Activated B cell treated with CpG ODN at 0.5 μM for 24 hours (primary cell): ENCODE measurements around the gene SLIT3. TPM values are rescaled to one million over a fixed set of nuclear protein-coding genes. Genes with fewer than 3 reads are reported as not detected.

Source experiments
- ATAC-seq: fragments of 200-7000 bp; cut with Tn5 transposase; one replicate; pipeline ENCODE4 v1.10.0; 2021; ENCODE audit warnings: low read depth, mild to moderate bottlenecking, moderate library complexity
- CTCF ChIA-PET: fragments of 350-600 bp; sonication (Branson Sonifier 250); formaldehyde crosslinking; loops from one replicate; lab custom pipeline; 2021; ENCODE audit warnings: antibody characterized with exemption; lab: Charles Lee
- POLR2A ChIA-PET: fragments of 350-600 bp; sonication (Branson Sonifier 250); formaldehyde crosslinking; loops from one replicate; lab custom pipeline; 2021; ENCODE audit warnings: antibody characterized with exemption; lab: Charles Lee
- DNase-seq: peaks from one replicate; pipeline ENCODE4 v3.0.0; 2022
- H3K27ac Mint-ChIP-seq: one replicate; pipeline ENCODE4 v1.8.0; 2020; ENCODE audit warnings: mixed read lengths
- H3K27me3 Mint-ChIP-seq: one replicate; pipeline ENCODE4 v1.8.0; 2021; ENCODE audit warnings: mixed read lengths
- H3K36me3 Mint-ChIP-seq: one replicate; pipeline ENCODE4 v1.8.0; 2021; ENCODE audit warnings: low read depth, mixed read lengths
- H3K4me1 Mint-ChIP-seq: one replicate; pipeline ENCODE4 v1.8.0; 2021; ENCODE audit warnings: mixed read lengths
- H3K4me3 Mint-ChIP-seq: one replicate; pipeline ENCODE4 v1.8.0; 2020; ENCODE audit warnings: mild to moderate bottlenecking, mixed read lengths
- H3K9me3 Mint-ChIP-seq: one replicate; pipeline ENCODE4 v1.8.0; 2020; ENCODE audit warnings: mixed read lengths
- intact Hi-C: fragments of 100-400 bp; cut with micrococcal nuclease; formaldehyde crosslinking; loops from one replicate; pipeline ENCODE4 v1.15.1; 2024
- total RNA-seq: library from RNA; stranded (reverse); gene quantifications from 2 replicates; pipeline ENCODE4 v1.2.3, GENCODE V29; 2022
- TF ChIP-seq, protein P1 (sequence below): fragments of 200-600 bp; IDR thresholded peaks from one replicate; pipeline ENCODE4 v1.8.0; 2022; ENCODE audit warnings: antibody characterized with exemption, mild to moderate bottlenecking

Gene SLIT3
- total RNA-seq, 1 donor from 2014 or later = not detected

DNA sequence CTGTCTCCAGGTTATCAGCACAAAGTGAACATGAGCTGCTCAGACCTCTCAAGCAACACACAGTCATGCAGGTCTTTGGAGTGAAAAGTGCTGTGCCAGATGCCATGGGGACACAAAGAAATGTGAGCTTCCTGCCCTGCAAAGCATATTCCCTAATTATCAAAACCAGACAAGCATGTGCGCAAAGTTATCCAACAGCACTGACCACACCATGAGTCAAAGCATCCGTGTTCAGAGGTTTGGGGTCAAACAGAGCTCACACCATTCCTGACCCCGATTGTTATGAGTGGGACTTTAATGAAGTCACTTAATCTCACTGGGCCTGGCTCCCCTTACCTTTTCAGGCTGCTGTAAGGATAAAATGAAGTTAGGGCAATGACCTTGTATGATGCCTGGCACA lies 138.5 kb downstream of the SLIT3 start:
- no peaks in the 10 kb centered on the region for H3K4me1 Mint-ChIP-seq
- ChIA-PET POLR2A (no interaction called here), CTCF (no interaction called here)
- H3K36me3 Mint-ChIP-seq = no peaks in the 10 kb centered on the region
- no peak overlapping the region for H3K27ac Mint-ChIP-seq
- no peak for DNase-seq
- no peak overlapping the region for H3K4me3 Mint-ChIP-seq
- peaks cover 2% of the 10 kb centered on the region for H3K27me3 Mint-ChIP-seq
- intact Hi-C loops = no loop called here
- ATAC-seq = no peak
- peaks cover 10% of the 10 kb centered on the region for H3K9me3 Mint-ChIP-seq
- TF ChIP-seq, protein P1, sequence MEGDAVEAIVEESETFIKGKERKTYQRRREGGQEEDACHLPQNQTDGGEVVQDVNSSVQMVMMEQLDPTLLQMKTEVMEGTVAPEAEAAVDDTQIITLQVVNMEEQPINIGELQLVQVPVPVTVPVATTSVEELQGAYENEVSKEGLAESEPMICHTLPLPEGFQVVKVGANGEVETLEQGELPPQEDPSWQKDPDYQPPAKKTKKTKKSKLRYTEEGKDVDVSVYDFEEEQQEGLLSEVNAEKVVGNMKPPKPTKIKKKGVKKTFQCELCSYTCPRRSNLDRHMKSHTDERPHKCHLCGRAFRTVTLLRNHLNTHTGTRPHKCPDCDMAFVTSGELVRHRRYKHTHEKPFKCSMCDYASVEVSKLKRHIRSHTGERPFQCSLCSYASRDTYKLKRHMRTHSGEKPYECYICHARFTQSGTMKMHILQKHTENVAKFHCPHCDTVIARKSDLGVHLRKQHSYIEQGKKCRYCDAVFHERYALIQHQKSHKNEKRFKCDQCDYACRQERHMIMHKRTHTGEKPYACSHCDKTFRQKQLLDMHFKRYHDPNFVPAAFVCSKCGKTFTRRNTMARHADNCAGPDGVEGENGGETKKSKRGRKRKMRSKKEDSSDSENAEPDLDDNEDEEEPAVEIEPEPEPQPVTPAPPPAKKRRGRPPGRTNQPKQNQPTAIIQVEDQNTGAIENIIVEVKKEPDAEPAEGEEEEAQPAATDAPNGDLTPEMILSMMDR = no peak

DNA sequence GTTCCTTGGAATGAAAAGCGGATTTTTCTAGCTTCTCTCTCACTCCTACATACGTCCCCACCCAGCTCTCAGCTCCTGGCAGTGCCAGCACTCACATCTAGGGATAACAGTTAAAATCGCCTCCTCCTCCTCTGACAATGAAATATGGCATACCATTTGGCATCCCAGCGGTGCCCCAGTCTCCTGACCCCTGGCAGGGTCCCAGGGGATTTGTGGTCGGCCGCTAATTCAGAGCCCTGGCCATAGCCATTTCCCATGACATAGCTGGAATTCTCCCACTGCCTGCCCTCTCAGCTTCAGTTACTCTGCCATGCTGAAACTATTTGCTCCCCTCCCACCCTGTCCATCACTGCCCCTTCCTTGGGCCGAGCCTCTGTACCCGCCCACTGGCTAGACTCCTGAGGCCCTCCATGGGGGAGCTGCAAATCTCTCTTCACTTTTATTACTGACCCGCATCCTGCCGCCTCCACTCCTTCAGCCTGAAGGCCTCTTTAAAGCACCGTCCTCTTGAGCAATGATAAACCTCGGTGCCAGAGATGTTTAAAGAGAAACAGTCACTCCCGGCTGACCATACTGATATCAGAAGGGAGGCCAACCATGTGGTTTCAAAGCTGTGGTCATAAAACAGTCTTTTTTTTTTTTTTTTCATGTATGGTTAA lies 139.8 kb downstream of the SLIT3 start:
- intact Hi-C loops = no loop called here
- Mint-ChIP-seq H3K4me3 (no peak overlapping the region), H3K27me3 (peaks cover 2% of the 10 kb centered on the region), H3K4me1 (no peaks in the 10 kb centered on the region), H3K36me3 (no peaks in the 10 kb centered on the region), H3K9me3 (peaks cover 13% of the 10 kb centered on the region), H3K27ac (no peak overlapping the region)
- CTCF ChIA-PET = no interaction called here
- POLR2A ChIA-PET = no interaction called here
- TF ChIP-seq, protein P1 = no peak
- no peak for ATAC-seq
- no peak for DNase-seq

DNA sequence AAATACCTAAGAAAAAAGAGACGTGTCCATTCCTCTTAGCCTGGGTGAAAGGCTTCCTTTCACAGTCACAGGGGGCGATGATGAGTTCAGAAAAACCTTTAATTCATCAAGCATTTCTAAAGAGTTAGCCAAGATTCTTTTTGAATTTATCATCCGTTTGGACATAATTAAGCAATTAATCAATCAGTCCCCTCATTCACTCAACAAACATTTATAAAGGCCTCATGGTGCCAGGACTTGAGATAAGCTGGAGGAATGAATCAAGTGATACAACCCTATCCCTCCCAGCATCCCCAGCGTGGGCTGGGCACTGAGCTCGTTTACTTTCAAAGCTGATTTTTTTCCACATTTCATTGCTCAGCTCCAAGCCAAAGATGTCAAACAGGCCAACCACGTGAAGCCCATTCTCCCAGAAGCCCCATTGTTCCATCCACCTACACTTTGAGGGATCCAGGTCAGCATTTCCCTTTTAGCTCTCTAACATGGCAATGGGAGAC lies 140.5 kb downstream of the SLIT3 start:
- H3K4me3 Mint-ChIP-seq = no peak overlapping the region
- no peaks in the 10 kb centered on the region for H3K4me1 Mint-ChIP-seq
- ATAC-seq = no peak
- TF ChIP-seq, protein P1 = no peak
- intact Hi-C loops = no loop called here
- POLR2A ChIA-PET = no interaction called here
- H3K27ac Mint-ChIP-seq = no peak overlapping the region
- peaks cover 2% of the 10 kb centered on the region for H3K27me3 Mint-ChIP-seq
- H3K9me3 Mint-ChIP-seq = peaks cover 13% of the 10 kb centered on the region
- H3K36me3 Mint-ChIP-seq = no peaks in the 10 kb centered on the region
- CTCF ChIA-PET = no interaction called here
- DNase-seq = no peak

DNA sequence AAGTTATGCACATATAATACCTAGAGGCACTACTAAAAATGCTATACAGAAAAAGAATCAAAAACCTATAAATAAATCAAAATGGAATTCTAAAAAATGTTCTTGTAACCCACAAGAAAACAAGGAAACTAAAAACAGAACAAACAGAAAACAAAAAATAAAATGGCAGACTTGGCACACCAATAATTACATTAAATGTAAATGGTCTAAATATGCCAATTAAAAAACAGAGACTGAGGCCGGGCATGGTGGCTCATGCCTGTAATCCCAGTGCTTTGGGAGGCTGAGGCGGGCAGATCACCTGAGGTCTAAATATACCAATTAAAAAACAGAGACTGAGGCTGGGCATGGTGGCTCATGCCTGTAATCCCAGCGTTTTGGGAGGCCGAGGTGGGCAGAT lies 142.2 kb downstream of the SLIT3 start:
- ATAC-seq (no peak), DNase-seq (no peak)
- Mint-ChIP-seq H3K4me3 (no peak overlapping the region), H3K27ac (no peak overlapping the region), H3K4me1 (no peaks in the 10 kb centered on the region), H3K27me3 (peaks cover 5% of the 10 kb centered on the region), H3K36me3 (no peaks in the 10 kb centered on the region), H3K9me3 (peaks cover 13% of the 10 kb centered on the region)
- intact Hi-C loops = no loop called here
- ChIA-PET POLR2A (no interaction called here), CTCF (no interaction called here)
- TF ChIP-seq, protein P1 = no peak

DNA sequence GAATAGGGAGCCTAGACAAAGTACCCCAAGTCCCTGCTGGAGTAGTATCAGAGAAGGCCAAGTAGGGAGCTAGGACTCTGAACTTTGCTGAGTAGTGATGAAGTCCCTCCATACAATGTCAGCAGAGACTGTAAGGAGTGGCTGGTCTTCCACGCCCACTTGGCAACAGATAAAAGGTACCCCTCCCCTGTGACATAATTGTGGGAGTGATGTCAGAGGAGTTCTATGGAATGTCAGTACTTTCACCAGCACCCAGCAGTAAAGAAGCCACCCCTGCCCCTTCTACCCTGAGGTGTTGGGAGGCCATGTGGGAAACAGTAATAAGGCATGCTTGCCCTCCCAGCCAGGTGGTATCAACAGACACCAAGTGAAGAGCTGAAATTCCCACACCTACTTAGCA lies 143.9 kb downstream of the SLIT3 start:
- DNase-seq (no peak), ATAC-seq (no peak)
- Mint-ChIP-seq H3K4me3 (no peak overlapping the region), H3K36me3 (no peaks in the 10 kb centered on the region), H3K27ac (no peak overlapping the region), H3K27me3 (peaks cover 2% of the 10 kb centered on the region), H3K4me1 (no peaks in the 10 kb centered on the region), H3K9me3 (peaks cover 13% of the 10 kb centered on the region)
- POLR2A ChIA-PET = no interaction called here
- TF ChIP-seq, protein P1 = no peak
- CTCF ChIA-PET = no interaction called here
- intact Hi-C loops = no loop called here
